Lower leg skin (tissue), 3 donors: Measurements from ENCODE around the gene ETHE1.

ENCODE experiments used
- POLR2A ChIP-seq, 2 donors: fragments of 450-650 bp; IDR thresholded peaks; one replicate each; pipeline ENCODE4 v1.6.1; 2016 to 2017; ENCODE audit warnings: antibody characterized with exemption in 2 of 2, mild to moderate bottlenecking in 1 of 2, moderate library complexity in 1 of 2
- TF ChIP-seq, protein P1 (sequence below), 3 donors: fragments of 450-650 bp; IDR thresholded peaks; one replicate each; pipeline ENCODE4 v1.5.1; 2016; ENCODE audit warnings: antibody characterized with exemption in 3 of 3, mild to moderate bottlenecking in 3 of 3, moderate library complexity in 2 of 3

DNA sequence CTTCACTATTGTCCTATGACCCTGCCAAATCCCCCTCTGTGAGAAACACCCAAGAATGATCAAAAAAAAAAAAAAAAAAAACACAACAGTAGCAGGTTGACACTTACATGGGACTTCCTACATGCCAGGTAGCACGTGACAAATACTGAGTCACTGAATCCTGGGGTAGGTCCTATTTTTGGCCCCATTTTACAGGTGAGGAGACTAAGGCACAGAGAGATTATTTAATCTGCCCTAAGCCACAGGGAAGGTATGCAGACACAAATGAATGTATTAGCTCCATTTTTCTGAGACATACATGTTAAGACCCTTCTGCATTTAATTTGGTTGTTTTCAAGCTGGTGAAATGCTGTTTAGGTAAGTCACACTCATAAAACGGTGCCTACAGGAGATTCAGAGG is 21.7 kb upstream of the ETHE1 start:
- TF ChIP-seq, protein P1, sequence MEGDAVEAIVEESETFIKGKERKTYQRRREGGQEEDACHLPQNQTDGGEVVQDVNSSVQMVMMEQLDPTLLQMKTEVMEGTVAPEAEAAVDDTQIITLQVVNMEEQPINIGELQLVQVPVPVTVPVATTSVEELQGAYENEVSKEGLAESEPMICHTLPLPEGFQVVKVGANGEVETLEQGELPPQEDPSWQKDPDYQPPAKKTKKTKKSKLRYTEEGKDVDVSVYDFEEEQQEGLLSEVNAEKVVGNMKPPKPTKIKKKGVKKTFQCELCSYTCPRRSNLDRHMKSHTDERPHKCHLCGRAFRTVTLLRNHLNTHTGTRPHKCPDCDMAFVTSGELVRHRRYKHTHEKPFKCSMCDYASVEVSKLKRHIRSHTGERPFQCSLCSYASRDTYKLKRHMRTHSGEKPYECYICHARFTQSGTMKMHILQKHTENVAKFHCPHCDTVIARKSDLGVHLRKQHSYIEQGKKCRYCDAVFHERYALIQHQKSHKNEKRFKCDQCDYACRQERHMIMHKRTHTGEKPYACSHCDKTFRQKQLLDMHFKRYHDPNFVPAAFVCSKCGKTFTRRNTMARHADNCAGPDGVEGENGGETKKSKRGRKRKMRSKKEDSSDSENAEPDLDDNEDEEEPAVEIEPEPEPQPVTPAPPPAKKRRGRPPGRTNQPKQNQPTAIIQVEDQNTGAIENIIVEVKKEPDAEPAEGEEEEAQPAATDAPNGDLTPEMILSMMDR (IDR thresholded peaks at IDR 0.05): no peak
- TF ChIP-seq POLR2A (IDR thresholded peaks at IDR 0.05): no peak
